Measurements from ENCODE around the gene TTI1.

DNA sequence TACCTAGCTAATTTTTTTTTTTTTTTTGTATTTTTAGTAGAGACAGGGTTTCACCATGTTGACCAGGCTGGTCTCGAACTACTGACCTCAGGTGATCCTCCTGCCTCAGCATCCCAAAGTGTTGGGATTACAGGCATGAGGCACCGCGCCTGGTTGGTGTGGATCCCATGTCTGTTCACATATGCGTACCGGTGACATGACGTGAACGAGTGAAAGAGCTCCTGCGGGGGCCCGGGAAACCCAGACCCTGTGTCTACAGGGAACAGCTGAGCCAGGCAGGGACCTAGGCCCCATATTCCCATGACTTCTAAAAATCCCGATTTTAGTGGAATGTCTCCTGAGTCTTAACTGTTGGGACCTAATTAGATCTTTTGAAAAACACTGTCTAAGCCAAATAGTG lies 97.2 kb downstream of the TTI1 start:
- TF ChIP-seq POLR2A (IDR thresholded peaks at IDR 0.05) (no peak), EP300 (IDR thresholded peaks at IDR 0.05; ENCODE audit: low read depth) (no peak)
- TF ChIP-seq, protein P1, sequence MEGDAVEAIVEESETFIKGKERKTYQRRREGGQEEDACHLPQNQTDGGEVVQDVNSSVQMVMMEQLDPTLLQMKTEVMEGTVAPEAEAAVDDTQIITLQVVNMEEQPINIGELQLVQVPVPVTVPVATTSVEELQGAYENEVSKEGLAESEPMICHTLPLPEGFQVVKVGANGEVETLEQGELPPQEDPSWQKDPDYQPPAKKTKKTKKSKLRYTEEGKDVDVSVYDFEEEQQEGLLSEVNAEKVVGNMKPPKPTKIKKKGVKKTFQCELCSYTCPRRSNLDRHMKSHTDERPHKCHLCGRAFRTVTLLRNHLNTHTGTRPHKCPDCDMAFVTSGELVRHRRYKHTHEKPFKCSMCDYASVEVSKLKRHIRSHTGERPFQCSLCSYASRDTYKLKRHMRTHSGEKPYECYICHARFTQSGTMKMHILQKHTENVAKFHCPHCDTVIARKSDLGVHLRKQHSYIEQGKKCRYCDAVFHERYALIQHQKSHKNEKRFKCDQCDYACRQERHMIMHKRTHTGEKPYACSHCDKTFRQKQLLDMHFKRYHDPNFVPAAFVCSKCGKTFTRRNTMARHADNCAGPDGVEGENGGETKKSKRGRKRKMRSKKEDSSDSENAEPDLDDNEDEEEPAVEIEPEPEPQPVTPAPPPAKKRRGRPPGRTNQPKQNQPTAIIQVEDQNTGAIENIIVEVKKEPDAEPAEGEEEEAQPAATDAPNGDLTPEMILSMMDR (IDR thresholded peaks at IDR 0.05), result no peak
